NCI-H187 treated with DMSO at 0.1 percent for 48 hours (cell line): ENCODE data around the gene PITX1.

ENCODE experiments used
- DNase-seq: peaks from one replicate; lab custom pipeline; 2025; lab: John Stamatoyannopoulos, UW

The PITX1 gene

DNA sequence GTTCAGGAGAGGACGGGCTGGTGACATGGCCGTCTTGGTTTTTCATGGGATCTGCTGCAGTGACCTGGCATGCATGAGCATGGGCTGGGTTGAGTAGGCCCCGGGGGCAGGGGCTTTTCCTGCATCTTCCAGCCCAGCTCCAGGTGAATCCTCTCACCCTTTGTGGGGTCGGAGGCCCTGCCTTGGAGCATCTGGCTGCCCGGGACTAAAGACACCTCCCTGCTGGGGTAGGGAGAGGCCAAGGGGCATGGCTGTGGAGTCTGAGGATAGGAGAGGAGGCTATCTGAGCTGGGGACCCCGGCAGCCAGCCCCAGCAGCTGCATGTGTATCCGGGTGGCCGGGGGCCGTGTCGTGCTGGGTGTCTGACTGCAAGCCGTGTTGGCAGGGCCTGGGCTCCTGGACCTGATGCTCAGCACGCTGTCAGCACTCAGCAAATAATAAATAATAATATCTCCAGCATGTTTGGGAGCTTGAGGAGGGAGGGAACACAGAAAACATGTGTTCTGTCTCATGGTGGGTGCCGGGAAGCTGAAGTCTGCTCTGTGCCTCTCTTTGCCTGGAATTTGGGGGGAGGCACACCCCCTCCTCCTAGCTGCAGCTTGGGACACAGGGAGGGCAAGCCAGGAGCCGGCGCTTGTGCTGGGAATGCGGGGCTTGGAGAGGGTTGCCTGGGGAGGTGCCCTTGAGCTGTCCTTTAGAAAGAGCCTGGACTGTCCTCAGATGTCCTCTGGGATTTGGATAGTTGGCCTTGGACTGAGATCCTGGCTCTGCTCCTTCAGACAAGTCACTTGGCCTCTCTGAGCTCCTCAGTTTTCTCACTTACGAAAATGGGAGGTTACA, 28.4 kb upstream of the PITX1 start:
- no peak for DNase-seq

DNA sequence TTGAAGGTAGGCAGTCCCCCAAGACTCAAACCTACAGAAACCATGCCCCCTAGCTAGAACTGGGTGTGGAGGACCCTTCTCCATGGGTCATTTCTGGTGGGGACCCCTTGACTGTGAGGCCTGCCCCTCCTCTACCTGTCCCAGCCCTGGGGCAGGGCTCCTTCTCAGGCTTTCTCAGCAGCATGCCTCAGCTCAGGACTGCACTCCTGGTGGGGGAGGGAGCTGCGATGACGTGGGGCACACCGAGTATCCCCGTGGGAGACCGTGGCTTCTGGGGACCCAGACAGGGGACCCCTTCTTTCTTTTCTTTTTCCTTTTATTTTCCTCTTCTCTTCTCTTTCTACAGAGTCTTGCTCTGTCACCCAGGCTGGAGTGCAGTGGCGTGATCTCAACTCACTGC, 27.0 kb upstream of the PITX1 start:
- no peak for DNase-seq

DNA sequence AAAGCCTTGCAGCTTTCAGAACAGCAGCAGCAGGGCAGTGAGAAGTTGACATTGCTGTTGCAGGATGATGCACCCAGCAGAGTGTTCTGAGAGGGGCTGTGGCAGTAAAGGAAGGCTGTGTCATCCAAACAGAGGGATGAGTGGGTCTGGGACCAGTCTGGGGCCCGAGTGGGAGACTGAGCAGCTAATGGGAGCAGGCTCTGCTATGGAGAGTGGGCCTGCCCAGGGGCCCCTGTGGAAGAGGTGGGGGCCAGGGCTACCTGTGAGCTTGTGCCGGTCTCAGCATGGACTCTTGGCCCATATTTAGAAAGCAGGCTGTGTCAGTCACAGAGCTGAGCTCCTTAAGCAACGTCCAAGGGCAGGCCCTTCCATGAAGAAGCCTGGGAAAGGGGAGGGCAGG, 26.0 kb upstream of the PITX1 start:
- DNase-seq: no peak

DNA sequence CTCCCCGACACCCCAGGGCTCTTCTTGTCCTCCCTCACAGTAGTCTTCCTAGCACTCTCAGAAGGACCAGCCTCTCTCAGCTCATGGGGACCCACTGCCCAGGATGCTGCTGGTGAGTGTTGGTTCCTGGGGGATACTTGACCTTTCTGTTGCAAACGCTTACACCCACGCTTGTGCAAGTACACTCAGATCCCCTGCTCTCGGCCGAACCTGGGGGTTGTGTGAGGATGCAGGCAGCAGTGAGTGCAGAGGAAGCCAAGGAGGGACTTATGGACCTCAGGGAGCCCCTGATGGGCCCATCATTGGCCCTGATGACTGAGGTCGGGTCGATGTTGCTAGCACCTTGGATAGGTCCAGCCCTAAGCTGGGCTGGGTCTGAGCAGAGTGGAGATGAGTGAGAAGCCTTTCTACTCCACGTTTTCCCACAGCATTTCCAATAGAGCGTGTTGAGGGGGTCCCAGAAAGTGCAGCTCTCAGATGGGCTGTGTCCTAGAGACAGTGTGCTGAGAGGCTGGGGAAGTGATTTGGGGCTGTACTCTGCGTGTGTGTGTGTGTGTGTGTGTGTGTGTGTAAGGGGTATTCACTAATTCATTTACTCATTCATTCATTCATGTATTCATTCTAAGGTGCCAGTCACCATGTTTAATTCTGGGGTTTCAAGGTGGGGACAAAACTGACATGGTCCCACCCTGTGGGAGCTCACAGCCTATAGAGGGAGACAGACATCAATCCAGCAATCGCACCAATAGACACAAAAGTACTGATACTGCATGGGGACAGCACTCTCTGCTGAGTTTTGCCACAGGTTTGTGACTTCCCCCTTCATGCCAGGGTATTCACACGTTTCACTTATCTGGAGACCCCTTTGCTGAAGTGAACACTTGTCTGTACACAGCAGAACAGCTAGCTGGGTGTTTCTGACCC, 25.2 kb upstream of the PITX1 start:
- DNase-seq: no peak

DNA sequence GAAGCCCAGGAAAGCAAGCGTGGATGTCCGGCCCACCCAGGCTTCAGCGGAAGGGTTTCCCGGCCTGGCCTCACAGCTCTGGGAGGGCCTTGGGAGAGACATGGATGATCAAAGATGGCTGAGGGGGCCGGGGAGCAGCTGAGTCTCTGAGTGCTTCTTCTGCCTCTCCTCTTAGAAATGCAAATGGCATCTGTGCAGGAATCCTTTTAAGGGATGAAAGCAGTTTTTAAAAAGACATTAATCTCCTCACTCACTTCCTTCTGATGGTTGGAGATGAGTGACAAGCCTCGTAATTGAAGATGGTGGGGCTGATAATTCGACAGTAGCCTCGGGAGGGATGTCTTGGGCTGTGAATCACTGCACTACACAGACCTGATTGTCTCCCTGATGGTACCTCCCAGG, 24.3 kb upstream of the PITX1 start:
- DNase-seq: no peak

DNA sequence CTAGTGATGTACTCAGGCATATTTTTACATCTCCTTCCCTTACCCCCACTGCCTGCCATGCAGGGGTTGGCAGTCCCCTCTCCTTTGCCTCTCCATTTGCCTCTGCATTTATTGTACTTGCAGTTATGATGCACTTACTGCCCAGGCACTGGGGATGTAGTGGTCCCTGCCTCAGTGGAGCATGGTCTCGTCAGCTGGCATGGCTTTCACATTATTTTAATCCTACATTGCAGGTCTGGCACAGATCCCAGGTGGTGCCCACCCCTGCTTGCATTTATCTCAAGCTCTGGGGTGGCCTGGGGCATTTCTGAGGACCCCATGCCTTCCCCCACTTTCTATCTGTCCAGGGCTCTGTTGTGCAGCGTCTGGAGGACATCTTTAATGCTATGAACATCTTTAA, 23.2 kb upstream of the PITX1 start:
- DNase-seq: no peak

DNA sequence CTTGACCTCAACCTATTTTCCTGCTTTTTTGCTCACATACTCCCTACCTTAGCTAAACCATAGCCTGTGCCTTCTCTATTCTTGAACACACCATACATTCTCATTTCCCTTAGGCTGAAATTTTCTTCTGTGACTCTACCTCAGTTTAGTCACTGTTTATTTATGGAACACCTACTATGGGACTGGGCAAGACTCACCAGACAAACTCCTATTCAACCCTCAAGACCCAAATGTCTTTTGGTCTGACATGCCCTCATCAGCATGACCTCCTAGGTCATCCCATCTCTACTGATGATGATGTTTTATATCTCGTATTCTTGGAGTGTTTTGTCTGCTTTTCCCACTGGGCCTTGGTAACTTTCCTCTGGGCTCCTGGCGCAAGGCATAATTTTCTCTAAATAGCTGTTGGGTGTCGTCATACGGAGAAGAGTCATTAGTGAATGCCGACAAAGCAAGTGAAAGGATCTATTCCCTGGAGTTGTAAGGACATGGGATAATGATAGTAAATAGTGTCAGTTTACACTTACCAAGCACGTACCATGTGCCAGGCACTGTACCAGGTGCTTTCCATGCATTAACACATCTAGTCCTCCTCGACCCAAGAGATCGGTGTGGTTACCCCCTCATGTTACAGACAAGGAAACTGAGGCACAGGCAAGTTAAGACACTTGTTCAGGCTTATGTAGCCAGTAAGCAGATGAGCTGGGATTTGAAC, 22.4 kb upstream of the PITX1 start:
- no peak for DNase-seq

DNA sequence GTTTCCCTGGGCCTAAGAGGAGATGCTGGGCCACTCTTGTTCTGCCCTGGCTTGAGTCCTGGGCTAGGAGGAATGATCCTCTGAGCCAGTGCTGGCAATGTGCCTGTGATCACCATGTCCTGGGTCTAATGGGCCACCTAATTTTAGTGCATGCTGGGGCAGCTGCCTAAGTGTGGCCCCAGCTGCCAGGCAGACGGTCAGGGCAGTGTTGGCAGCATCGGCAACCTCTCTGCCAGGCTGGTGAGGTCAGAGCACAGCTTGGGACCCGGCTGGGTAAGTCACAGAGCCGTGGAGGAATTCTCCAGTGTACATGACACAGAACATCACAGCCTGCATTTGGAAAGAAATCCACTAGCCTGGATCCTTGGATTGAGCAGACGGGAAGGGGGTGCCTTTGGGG, 21.4 kb upstream of the PITX1 start:
- no peak for DNase-seq

DNA sequence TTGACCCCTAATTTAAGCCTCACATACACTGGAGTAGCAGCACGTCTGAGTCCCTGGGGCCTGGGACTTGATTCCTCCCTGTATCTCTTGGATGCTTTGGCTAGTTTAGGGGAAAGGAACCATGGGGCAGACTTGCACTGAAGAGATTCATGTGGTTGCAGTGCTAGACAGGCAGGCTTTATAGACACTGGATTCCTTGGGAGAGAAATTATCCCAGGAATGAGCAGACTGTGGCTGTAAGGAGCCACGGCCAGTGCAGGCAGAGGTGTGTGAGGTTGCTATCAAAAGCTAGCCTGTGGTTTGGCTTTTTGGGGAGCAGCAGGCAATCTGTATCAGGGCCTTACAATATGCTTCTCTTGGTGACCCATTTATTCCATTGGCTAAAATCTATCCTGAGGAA, 20.5 kb upstream of the PITX1 start:
- DNase-seq: no peak

DNA sequence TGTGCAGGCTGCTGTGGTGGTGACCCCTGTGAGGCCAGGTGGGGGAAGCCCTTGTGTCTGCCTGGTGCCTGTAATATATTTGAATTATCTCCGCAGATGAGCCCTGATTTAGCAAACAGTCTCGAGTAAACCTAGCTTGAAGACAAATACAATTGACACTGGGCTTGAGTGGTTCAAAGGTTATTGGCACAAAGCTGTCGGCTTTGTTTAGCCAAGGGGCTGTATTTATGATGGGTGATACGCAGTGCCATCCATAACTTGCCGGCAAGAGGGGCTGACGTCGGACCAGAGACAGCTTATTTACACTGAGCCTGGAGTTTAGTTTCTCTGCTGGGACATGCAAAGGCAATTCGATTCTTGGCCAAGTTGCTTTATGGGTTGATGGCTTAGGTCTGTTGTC, 20.0 kb upstream of the PITX1 start:
- no peak for DNase-seq

DNA sequence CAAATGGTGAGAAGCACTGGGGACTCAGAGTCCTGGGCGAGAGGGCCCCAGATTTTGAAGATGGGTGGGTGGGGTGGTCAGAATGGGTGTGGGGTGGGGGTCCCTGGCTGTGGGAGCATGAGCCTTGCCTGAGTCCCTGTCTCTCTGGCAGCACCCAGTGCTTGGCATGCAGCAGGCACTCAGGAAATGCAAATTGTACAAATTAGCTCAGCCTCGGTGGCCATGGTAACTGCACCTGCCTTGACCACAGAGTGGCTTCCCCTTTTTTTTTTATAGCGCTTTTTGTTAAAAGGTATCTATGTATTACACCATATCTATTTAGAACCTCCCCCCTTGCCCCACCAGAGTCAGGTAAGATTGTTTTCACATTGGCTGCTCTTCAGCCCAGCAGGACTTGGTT, 19.2 kb upstream of the PITX1 start:
- no peak for DNase-seq

DNA sequence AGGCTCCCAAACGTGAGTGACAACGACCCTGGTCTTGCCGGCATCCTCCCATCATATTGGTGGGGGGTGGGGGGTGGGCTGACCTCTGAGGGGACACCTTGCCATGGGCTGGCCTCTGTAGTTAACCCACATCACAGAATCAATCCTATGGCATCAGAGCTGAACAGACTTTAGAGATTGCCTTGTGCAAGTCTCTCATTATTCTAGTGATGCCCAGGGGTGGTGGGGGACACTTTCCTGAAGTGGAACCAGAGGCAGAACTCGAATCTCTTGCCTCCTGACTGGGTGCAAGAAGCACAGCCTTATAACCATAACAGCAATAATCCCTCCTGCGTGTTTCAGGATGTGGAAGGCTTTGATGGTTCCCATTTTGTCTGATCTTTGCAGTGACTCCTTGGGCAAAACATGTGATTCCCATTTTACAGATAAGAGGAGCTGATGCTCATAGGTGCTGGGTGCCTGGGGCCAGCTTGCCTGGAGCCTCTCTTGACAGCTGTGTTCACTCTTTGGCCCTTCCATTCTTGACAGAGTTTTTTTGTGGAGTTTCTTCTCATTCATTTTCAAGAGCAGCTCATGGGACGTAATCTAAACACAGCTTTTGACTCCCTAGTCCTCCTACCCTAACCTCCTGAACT, 18.6 kb upstream of the PITX1 start:
- DNase-seq: no peak

DNA sequence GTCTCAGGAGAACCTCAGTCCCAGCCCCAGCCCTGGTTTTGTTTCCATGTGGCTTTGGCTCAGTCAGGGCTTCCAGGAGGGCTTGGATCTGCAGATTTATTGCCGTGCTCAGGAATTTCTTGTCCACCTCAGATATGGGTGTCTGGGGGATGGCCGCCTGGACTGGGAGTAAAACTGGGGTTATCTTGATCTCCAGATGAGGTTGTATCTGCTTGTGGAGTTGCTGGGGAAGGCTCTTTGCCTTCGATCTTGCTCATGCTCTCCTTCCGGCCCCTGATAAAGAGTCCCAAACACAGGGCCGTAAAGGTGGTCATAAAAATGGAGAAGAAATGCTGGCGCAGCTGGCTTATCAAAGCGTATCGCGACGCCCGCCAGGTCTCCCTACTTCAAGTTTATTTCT, 17.8 kb upstream of the PITX1 start:
- no peak for DNase-seq

DNA sequence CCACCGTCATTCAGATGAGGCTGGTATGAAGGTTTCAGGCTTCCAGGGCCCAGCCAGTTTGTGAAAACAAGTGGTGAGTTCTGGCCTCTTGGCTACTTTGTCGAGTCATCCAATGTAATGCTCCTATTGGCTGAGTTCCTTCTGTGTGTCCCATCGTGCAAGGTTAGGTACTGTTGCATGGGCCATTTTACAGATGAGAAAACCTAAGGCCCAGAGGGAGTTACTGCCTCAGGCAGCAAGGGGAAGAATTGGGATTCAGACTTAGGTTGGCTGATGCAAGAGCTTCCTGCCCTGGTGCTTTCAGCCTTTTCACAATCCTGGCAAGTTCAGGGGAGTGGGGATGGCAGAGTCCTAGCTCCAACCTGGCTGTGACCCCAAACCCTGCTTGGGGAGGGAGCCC, 17.4 kb upstream of the PITX1 start:
- no peak for DNase-seq

DNA sequence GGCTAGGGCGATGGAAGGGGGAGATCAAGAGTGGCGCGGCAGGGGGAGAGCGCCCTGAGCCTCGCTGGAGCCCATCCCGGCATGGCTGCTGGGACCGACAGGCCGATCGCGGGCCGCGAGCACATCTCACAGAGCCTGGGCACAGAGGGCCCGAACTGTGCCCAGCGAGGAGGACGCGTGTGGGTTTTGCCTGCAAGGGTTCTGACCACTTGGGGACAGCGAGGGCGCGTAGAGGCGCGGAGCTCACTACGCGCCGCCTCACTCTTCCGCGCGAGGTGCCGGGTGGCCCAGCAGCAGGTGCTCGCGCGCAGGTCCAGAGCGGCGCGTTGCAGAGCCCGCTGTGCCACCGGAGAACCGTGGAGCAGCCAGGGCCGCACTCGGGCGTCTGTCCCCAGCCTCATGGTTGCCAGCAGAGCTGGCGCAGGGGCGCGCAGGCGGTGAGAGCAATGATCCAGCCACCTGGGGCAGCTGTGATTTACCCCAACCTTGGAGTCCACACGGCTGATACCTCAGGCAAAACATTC, 16.3 kb upstream of the PITX1 start:
- DNase-seq: no peak

DNA sequence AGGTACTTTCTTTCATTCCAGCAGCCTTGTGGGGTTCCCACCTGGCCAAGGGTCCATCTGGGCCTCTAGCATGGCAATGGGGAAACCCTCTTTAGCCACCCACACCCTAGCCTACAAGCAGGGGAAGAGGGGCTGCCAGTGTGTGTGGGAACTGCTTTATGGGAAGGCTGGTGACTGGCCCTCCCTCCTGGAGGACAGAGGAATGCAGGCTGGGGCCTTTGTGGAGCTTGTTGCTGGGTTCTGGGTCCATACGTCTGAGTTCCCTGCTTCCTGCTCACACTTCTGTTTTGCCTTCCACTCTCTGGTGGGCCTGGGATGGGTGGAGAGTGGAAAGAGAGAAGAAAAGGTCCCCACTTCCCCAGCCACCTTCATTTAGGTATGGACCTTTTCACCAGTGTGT, 14.9 kb upstream of the PITX1 start:
- no peak for DNase-seq

DNA sequence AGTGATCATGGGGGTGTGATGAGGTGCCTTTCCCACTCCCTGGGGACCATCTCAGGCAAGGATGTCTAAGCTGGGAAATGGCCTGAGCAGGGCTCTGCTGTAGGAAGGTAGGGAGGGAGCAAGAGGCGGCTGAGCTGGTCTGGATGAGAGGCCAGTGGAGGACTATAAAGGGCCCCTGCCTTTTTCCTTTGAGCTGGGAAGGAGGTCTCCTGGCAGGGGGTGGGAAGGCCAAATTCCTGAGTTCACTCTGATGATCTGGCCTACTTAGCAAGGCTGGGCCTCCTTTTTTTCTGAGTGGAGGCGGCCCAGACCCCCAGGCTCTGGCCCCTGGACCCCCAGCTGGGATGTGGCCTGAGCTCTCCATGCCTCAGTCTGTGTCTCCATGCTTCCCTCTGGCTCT, 14.3 kb upstream of the PITX1 start:
- no peak for DNase-seq

DNA sequence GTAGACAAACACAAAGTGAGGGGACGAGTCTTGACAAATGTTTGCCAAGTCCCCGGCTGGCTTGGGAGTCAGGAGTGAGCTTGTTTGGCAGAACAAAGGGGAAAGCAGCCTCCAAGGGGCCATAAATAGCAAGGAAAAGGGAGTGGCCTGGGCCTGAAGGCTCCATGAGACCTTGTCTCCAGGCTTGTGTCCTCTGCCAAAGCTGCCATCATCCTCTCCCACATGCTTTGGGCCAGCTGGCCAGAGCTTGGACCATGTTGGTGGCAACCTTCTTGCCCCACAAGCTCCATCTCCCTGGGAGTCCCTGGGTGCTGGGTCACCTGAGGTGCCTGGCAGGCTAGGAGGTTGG, 13.3 kb upstream of the PITX1 start:
- no peak for DNase-seq

DNA sequence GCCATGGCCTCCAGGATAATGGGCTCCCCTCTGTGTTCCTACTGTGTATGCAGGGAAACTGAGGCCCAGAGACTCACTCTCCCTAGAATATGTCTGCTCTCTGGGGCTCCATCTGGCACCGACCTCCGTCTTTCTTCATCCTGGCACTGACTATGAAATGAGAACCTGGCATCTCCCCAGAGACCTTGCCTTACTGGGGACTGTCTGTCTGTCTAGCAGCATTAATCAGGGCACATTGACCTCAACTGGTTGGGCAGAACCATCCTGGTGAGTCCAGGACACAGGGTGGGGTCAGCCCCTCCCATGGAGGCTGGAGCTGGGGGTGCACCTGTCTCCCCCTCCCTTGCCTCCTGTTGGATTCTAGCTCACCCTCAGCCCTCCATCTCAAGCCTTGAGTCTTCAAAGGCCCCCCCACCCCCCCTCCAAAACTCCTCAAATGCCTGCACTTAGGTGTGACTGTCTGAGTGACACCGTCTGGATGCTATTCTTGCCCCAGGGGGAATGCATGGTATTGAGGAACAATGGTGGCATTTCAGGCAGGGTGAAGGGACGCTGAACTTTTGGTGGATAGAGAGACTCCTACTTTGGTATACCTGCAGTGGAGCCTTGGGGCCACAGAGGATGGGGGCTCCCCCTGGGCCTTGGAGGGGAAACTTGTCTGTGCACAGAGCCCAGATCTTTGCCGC, 12.8 kb upstream of the PITX1 start:
- no peak for DNase-seq

DNA sequence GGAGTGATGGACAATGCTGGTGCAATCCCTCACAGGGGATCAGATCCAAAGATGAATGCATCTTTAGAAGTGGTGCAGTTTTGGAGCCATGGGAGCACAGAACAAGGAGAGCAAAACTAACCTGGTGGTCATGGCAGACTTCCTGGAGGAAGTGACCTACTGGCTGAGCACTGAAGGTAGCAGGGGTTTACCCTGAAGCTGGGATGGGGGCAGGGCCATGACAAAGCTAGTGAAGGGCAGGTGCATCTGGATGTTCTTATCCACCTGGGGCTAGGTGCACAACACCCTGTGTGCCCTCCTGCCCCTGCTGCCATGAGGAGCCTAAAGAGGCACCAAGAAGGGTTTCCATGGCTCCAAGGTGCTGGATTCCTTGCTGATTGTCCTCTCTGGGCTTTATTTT, 11.5 kb upstream of the PITX1 start:
- no peak for DNase-seq

DNA sequence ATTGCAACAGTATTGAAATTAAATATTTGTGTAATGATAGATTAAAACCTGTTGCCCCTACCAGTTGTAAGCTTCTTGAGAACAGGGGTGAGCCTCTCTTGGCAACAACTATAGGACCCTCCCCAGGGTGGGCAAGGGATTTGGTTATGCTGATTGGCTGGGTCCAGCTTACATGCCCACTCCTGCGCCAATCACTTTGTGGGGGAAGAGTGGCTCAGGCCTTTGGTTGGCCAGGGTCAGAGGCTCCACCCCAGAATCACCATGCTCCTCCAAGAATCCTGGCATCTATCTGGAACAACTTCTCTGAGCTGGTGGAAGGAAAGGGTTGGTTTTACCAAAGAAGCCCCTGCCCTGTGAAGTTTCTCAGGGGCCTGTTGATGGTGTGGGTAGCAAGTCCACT, 8.6 kb upstream of the PITX1 start:
- DNase-seq: no peak

DNA sequence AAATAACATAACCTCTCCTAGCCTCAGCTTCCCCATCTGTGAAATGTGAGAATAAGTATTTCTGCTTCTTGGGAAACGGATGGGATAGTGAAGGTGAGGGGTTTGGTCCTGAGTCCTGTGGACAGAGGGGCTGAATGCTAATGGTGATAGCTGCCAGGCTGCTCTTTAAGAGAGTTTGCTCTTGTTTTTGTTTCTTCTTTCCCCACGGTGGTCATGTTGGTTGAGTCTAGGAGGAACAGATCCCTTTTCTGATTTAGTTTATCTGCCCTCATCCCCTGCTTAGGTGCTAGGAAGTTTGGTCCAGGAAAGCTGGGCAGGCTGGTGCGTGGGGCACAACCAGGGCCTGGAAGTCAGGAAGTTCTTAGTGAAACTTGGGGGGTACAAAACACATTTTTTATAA, 7.7 kb upstream of the PITX1 start:
- no peak for DNase-seq
